Activated CD8-positive, alpha-beta T cell treated with anti-CD3 and anti-CD28 coated beads for 36 hours (primary cell): ENCODE data around the gene RPL41. TPM values are rescaled to one million over a fixed set of nuclear protein-coding genes. Genes with fewer than 3 reads are reported as not detected.

Experiments
- ATAC-seq: fragments of 200-7000 bp; cut with Tn5 transposase; one replicate; pipeline ENCODE4 v1.10.0; 2021; ENCODE audit warnings: mild to moderate bottlenecking, moderate library complexity
- CTCF ChIA-PET: fragments of 350-600 bp; sonication (Branson Sonifier 250); formaldehyde crosslinking; loops from one replicate; lab custom pipeline; 2021; ENCODE audit warnings: antibody characterized with exemption; lab: Charles Lee
- POLR2A ChIA-PET: fragments of 350-600 bp; sonication (Branson Sonifier 250); formaldehyde crosslinking; loops from one replicate; lab custom pipeline; 2021; ENCODE audit warnings: antibody characterized with exemption; lab: Charles Lee
- DNase-seq: peaks from one replicate; pipeline ENCODE4 v3.0.0-alpha.2; 2020
- H3K27ac Mint-ChIP-seq: one replicate; pipeline ENCODE4 v1.8.0; 2021; ENCODE audit warnings: mild to moderate bottlenecking, mixed read lengths
- H3K27me3 Mint-ChIP-seq: one replicate; pipeline ENCODE4 v1.8.0; 2021; ENCODE audit warnings: mixed read lengths
- H3K36me3 Mint-ChIP-seq: one replicate; pipeline ENCODE4 v1.8.0; 2021; ENCODE audit warnings: low read depth, mixed read lengths
- H3K4me1 Mint-ChIP-seq: one replicate; pipeline ENCODE4 v1.8.0; 2021; ENCODE audit warnings: low read depth, mixed read lengths
- H3K4me3 Mint-ChIP-seq: one replicate; pipeline ENCODE4 v1.8.0; 2021; ENCODE audit warnings: mild to moderate bottlenecking, moderate library complexity, mixed read lengths
- H3K9me3 Mint-ChIP-seq: one replicate; pipeline ENCODE4 v1.8.0; 2021; ENCODE audit warnings: mixed read lengths
- CTCF ChIP-seq: fragments of 200-600 bp; IDR thresholded peaks from one replicate; pipeline ENCODE4 v1.8.0; 2022; ENCODE audit warnings: antibody characterized with exemption, mild to moderate bottlenecking
- intact Hi-C: fragments of 100-400 bp; cut with micrococcal nuclease; formaldehyde crosslinking; loops from one replicate; pipeline ENCODE4 v1.10.0; 2022
- total RNA-seq, 2 experiments: library from RNA; stranded (reverse); gene quantifications; one replicate each; pipeline ENCODE4 v1.2.3, GENCODE V29; 2021

Gene RPL41
- total RNA-seq, 2 experiments from 2014 or later = 5,401 to 5,452 TPM

- H3K9me3 Mint-ChIP-seq = no peaks in the 10 kb centered on the region
- no peaks in the 10 kb centered on the region for H3K27me3 Mint-ChIP-seq
- ChIA-PET CTCF (interaction anchor here (0.5 to 9.5 kb wide), 7 partner anchors 11 to 91 kb away, joined by 5 to 110 read pairs (median 7); partner anchors contain the start of genes MYL6B, PA2G4, RPL41 and SMARCC2), POLR2A (interaction anchor here (0.7 to 5.7 kb wide), 18 partner anchors 9 to 96 kb away, joined by 3 to 75 read pairs (median 4); partner anchors contain the start of genes MYL6B, PA2G4, RPL41 and SMARCC2)
- intact Hi-C loops = loop anchor here (2.0 to 10.0 kb wide), 2 partner anchors 29 to 125 kb away; partner anchors contain the start of genes ANKRD52 and MYL6
- peak overlapping the region; percentile 93 for H3K27ac Mint-ChIP-seq
- peaks cover 46% of the 10 kb centered on the region for H3K36me3 Mint-ChIP-seq
- DNase-seq = peak; percentile 88
- ATAC-seq = peak; percentile 26
- peak overlapping the region; percentile 84 for H3K4me3 Mint-ChIP-seq
- no peak for TF ChIP-seq CTCF
- peaks cover 61% of the 10 kb centered on the region for H3K4me1 Mint-ChIP-seq
Observed at GRCh38 chr12:56129206-56129941, 12.9 kb downstream of the RPL41 start.

GRCh38 chr12:56129942-56130495 is 13.6 kb downstream of the RPL41 start:
- Mint-ChIP-seq H3K4me1 (peaks cover 59% of the 10 kb centered on the region), H3K27ac (peak overlapping the region; percentile 93), H3K9me3 (no peaks in the 10 kb centered on the region), H3K4me3 (peak overlapping the region; percentile 84), H3K36me3 (peaks cover 47% of the 10 kb centered on the region), H3K27me3 (no peaks in the 10 kb centered on the region)
- ChIA-PET CTCF (interaction anchor here (1.4 to 9.5 kb wide), 5 partner anchors 11 to 59 kb away, joined by 7 to 110 read pairs (median 9); partner anchors contain the start of genes MYL6B, RPL41, SMARCC2 and ZC3H10), POLR2A (interaction anchor here (0.6 to 5.7 kb wide), 14 partner anchors 8 to 65 kb away, joined by 3 to 75 read pairs (median 4); partner anchors contain the start of genes MYL6B, PA2G4, RPL41 and ZC3H10)
- intact Hi-C loops = loop anchor here (2.0 to 10.0 kb wide), 2 partner anchors 29 to 125 kb away; partner anchors contain the start of genes ANKRD52 and MYL6
- no peak for ATAC-seq
- no peak for TF ChIP-seq CTCF
- DNase-seq = no peak

- Mint-ChIP-seq H3K9me3 (no peaks in the 10 kb centered on the region), H3K4me1 (peaks cover 59% of the 10 kb centered on the region), H3K27ac (peak overlapping the region; percentile 93), H3K27me3 (no peaks in the 10 kb centered on the region), H3K4me3 (peak overlapping the region; percentile 84), H3K36me3 (peaks cover 52% of the 10 kb centered on the region)
- DNase-seq (no peak), ATAC-seq (no peak)
- ChIA-PET CTCF (interaction anchor here (1.4 to 6.4 kb wide), 2 partner anchors 13 to 21 kb away, joined by 7 to 57 read pairs; partner anchors contain the start of genes MYL6B, RPL41 and ZC3H10), POLR2A (interaction anchor here (0.6 to 5.7 kb wide), 8 partner anchors 9 to 64 kb away, joined by 3 to 75 read pairs (median 5); partner anchors contain the start of genes MYL6B, RPL41 and ZC3H10)
- intact Hi-C loops = no loop called here
- TF ChIP-seq CTCF = no peak
Observed at GRCh38 chr12:56130876-56131275, 14.4 kb downstream of the RPL41 start.

- intact Hi-C loops = no loop called here
- H3K27me3 Mint-ChIP-seq = no peaks in the 10 kb centered on the region
- H3K27ac Mint-ChIP-seq = no peak overlapping the region
- no peak for TF ChIP-seq CTCF
- peaks cover 66% of the 10 kb centered on the region for H3K4me1 Mint-ChIP-seq
- POLR2A ChIA-PET = interaction anchor here (0.9 to 1.3 kb wide), 3 partner anchors 10 to 17 kb away, joined by 3 to 4 read pairs (median 3); no protein-coding TSS in a partner anchor
- H3K9me3 Mint-ChIP-seq = no peaks in the 10 kb centered on the region
- H3K4me3 Mint-ChIP-seq = no peak overlapping the region
- DNase-seq (no peak), ATAC-seq (no peak)
- H3K36me3 Mint-ChIP-seq = peaks cover 85% of the 10 kb centered on the region
- CTCF ChIA-PET = interaction anchor here (4.1 kb wide), 1 partner anchor 8 kb away, joined by 18 read pairs; the partner anchor contains the start of gene ESYT1
Observed at GRCh38 chr12:56134897-56135296, 18.5 kb downstream of the RPL41 start.
